GM12878 (cell line): ENCODE results near the gene LCORL. TPM values are rescaled to one million over a fixed set of nuclear protein-coding genes. Genes with fewer than 3 reads are reported as not detected.

Experiments used
- ATAC-seq: fragments of 200-7000 bp; cut with Tn5 transposase; 3 replicates; pipeline ENCODE4 v1.9.1; 2020; ENCODE audit warnings: mild to moderate bottlenecking, moderate library complexity
- BruUV-seq: library from RNA; stranded (reverse); fragments of 400-500 nt; replicated peaks from 2 replicates; lab custom pipeline; 2021; lab: Mats Ljungman, UMichigan
- CTCF ChIA-PET: fragments of 300-600 bp; sonication (Branson Sonifier 250); formaldehyde crosslinking; extraction: SDS; loops from one replicate; lab custom pipeline; 2021; ENCODE audit warnings: inconsistent platforms; lab: Yijun Ruan, JAX
- POLR2A ChIA-PET: fragments of 350-600 bp; formaldehyde crosslinking; extraction: SDS; loops from one replicate; lab custom pipeline; 2021; ENCODE audit warnings: inconsistent platforms; lab: Charles Lee
- RAD21 ChIA-PET: fragments of 300-600 bp; sonication (Branson Sonifier 250); formaldehyde crosslinking; loops from one replicate; lab custom pipeline; 2023; ENCODE audit warnings: antibody characterized with exemption; ENCODE audit not compliant: unreplicated experiment; lab: Charles Lee
- SMC1A ChIA-PET: fragments of 300-600 bp; sonication (Branson Sonifier 250); formaldehyde crosslinking; loops from one replicate; lab custom pipeline; 2023; ENCODE audit not compliant: unreplicated experiment, uncharacterized antibody; lab: Charles Lee
- DNase-seq: peaks from one replicate; pipeline ENCODE4 v3.0.0-alpha.2; 2011; ENCODE audit warnings: low read depth, low spot score
- FAIRE-seq: peaks from 3 replicates; lab custom pipeline; 2011; peaks lifted over from hg19 to GRCh38; lab: Jason Lieb, UNC
- H2AFZ ChIP-seq: 2 replicates; pipeline ENCODE4 v1.6.0; 2011; ENCODE audit warnings: low read depth, low read length, control low read depth; ENCODE audit not compliant: control insufficient read depth
- H3K27ac ChIP-seq: 2 replicates; pipeline ENCODE4 v1.5.1; 2011; ENCODE audit warnings: control low read depth; ENCODE audit not compliant: control insufficient read depth, insufficient read depth
- H3K27me3 ChIP-seq, 2 experiments: replicated peaks in 1 of 2; 2 replicates each; pipeline versions ENCODE4 v1.6.0 to v1.6.1; 2011; ENCODE audit warnings: low read length in 1 of 2; ENCODE audit not compliant: control insufficient read depth in 2 of 2, insufficient read depth in 2 of 2
- H3K36me3 ChIP-seq, 2 experiments: 2 replicates each; pipeline ENCODE4 v1.5.1; 2011; ENCODE audit warnings: low read length in 1 of 2; ENCODE audit not compliant: control insufficient read depth in 2 of 2, insufficient read depth in 2 of 2
- H3K4me1 ChIP-seq: 2 replicates; pipeline ENCODE4 v1.6.1; 2011; ENCODE audit warnings: mild to moderate bottlenecking, low read length, moderate library complexity, mixed read lengths; ENCODE audit not compliant: control insufficient read depth, insufficient read depth
- H3K4me2 ChIP-seq: 2 replicates; pipeline ENCODE4 v1.6.0; 2011; ENCODE audit warnings: control low read depth; ENCODE audit not compliant: control insufficient read depth, insufficient read depth
- H3K4me3 ChIP-seq: fragments of 200-600 bp; sonication (generic); 2 replicates; pipeline ENCODE4 v1.5.1; 2016
- H3K79me2 ChIP-seq: 2 replicates; pipeline ENCODE4 v1.6.0; 2011; ENCODE audit warnings: low read length; ENCODE audit not compliant: control insufficient read depth, insufficient read depth
- H3K9ac ChIP-seq: 2 replicates; pipeline ENCODE4 v1.8.0; 2011; ENCODE audit warnings: low read length, control low read depth, mixed read lengths; ENCODE audit not compliant: control insufficient read depth, insufficient read depth
- H3K9me3 ChIP-seq: replicated peaks from 3 replicates; pipeline ENCODE4 v1.5.1; 2011; ENCODE audit warnings: mild to moderate bottlenecking, low read length; ENCODE audit not compliant: control insufficient read depth, insufficient read depth
- H4K20me1 ChIP-seq: 2 replicates; pipeline ENCODE4 v1.6.0; 2011; ENCODE audit not compliant: control insufficient read depth, insufficient read depth
- BACH1 ChIP-seq: fragments of 450-650 bp; IDR thresholded peaks from 2 replicates; pipeline ENCODE4 v1.6.1; 2017; ENCODE audit warnings: mild to moderate bottlenecking, borderline replicate concordance
- BHLHE40 ChIP-seq, 2 experiments: fragments of 450-650 bp in 1 of 2; IDR thresholded peaks; 2 replicates each; pipeline ENCODE4 v1.6.1; 2011 to 2017; ENCODE audit warnings: low read depth in 2 of 2, borderline replicate concordance in 1 of 2, improper control_type of control experiment in 1 of 2, low read length in 1 of 2, mild to moderate bottlenecking in 1 of 2
- CBX3 ChIP-seq: fragments of 200-600 bp; sonication (generic); IDR thresholded peaks from 2 replicates; pipeline ENCODE4 v1.6.1; 2016; ENCODE audit warnings: low read depth, borderline replicate concordance
- CHD4 ChIP-seq: fragments of 200-600 bp; sonication (generic); IDR thresholded peaks from 2 replicates; pipeline ENCODE4 v1.6.1; 2016; ENCODE audit warnings: mild to moderate bottlenecking
- CREM ChIP-seq: IDR thresholded peaks from 2 replicates; pipeline ENCODE4 v1.6.1; 2014; ENCODE audit warnings: antibody characterized with exemption, low read depth
- ESRRA ChIP-seq: IDR thresholded peaks from 2 replicates; pipeline ENCODE4 v1.6.1; 2012; ENCODE audit warnings: mild to moderate bottlenecking, low read length, improper control_type of control experiment
- GATAD2B ChIP-seq: fragments of 450-650 bp; conservative IDR thresholded peaks from 2 replicates; pipeline ENCODE4 v1.6.1; 2017; ENCODE audit warnings: low read depth, mild to moderate bottlenecking, moderate library complexity
- KAT2A ChIP-seq: conservative IDR thresholded peaks from 2 replicates; pipeline ENCODE4 v1.6.1; 2011; ENCODE audit warnings: low read depth, low read length; ENCODE audit not compliant: control insufficient read depth
- MTA2 ChIP-seq: fragments of 450-650 bp; IDR thresholded peaks from 2 replicates; pipeline ENCODE4 v1.6.1; 2016; ENCODE audit warnings: low read depth, mild to moderate bottlenecking, moderate library complexity
- NFIC ChIP-seq: IDR thresholded peaks from 2 replicates; pipeline ENCODE4 v1.6.1; 2012; ENCODE audit warnings: low read depth, mild to moderate bottlenecking, inconsistent platforms, low read length, moderate library complexity
- NRF1 ChIP-seq: conservative IDR thresholded peaks from 2 replicates; pipeline ENCODE4 v1.6.1; 2011; ENCODE audit warnings: mild to moderate bottlenecking, low read depth, low read length, improper control_type of control experiment
- POLR2AphosphoS5 ChIP-seq: IDR thresholded peaks from 2 replicates; pipeline ENCODE4 v1.6.1; 2011; ENCODE audit warnings: mild to moderate bottlenecking, low read length, inconsistent platforms
- RFX5 ChIP-seq: IDR thresholded peaks from 2 replicates; pipeline ENCODE4 v1.6.1; 2011; ENCODE audit warnings: low read depth, low read length, improper control_type of control experiment
- SMARCA5 ChIP-seq: fragments of 450-650 bp; IDR thresholded peaks from 2 replicates; pipeline ENCODE4 v1.6.1; 2017; ENCODE audit warnings: mild to moderate bottlenecking
- SREBF1 ChIP-seq: IDR thresholded peaks from 2 replicates; pipeline ENCODE4 v1.6.1; 2012; ENCODE audit warnings: mild to moderate bottlenecking, low read length
- YBX1 ChIP-seq: fragments of 450-650 bp; IDR thresholded peaks from 2 replicates; pipeline ENCODE4 v1.6.1; 2016; ENCODE audit warnings: antibody characterized with exemption
- YY1 ChIP-seq: IDR thresholded peaks from 2 replicates; pipeline ENCODE4 v1.6.1; 2011; ENCODE audit warnings: low read depth, mild to moderate bottlenecking, low read length
- ZBED1 ChIP-seq: IDR thresholded peaks from 2 replicates; pipeline ENCODE4 v1.6.1; 2016; ENCODE audit warnings: borderline replicate concordance
- ZNF622 ChIP-seq: fragments of 450-650 bp; IDR thresholded peaks from 2 replicates; pipeline ENCODE4 v1.6.1; 2017; ENCODE audit warnings: mild to moderate bottlenecking, inconsistent platforms
- ZSCAN29 ChIP-seq: fragments of 450-650 bp; IDR thresholded peaks from 2 replicates; pipeline ENCODE4 v1.6.1; 2017; ENCODE audit warnings: mild to moderate bottlenecking, moderate library complexity
- WGBS: methylation state at CpG from one replicate; pipeline ENCODE4 v1.1.6; 2016; ENCODE audit warnings: low lambda C conversion rate; ENCODE audit not compliant: insufficient replicate concordance, insufficient coverage; ENCODE audit errors: missing lambda C conversion rate; 5-methylcytosine and 5-hydroxymethylcytosine counted together
- in situ Hi-C: fragments of 300-500 bp; cut with MboI; formaldehyde crosslinking; loops from 9 replicates; pipeline ENCODE4 v1.14.3; 2018; ENCODE audit warnings: mixed read lengths
- intact Hi-C: fragments of 100-400 bp; cut with micrococcal nuclease; formaldehyde crosslinking; loops from one replicate; pipeline ENCODE4 v1.14.2; 2022; ENCODE audit not compliant: unreplicated experiment
- polyA plus RNA-seq, 11 experiments: library from polyadenylated mRNA; depleted of rRNA in 4 of 11; unstranded in 6 of 11; stranded (reverse) in 5 of 11; fragments of >200 nt; fragmentation: Nextera tagmentation in 4 of 11; fragmentation: Illumina TruSeq in 1 of 11; extraction: Ambion mirVana in 4 of 11; extraction: Trizol in 1 of 11; gene quantifications; 1 replicate in 1 of 11; 2 replicates in 10 of 11; pipeline versions ENCODE4 v1.2.1 to v1.2.3, GENCODE V29; 2011 to 2016; ENCODE audit warnings: inconsistent platforms in 2 of 11, missing spikeins in 2 of 11, low read depth in 1 of 11
- total RNA-seq, 4 experiments: library from RNA; depleted of rRNA in 3 of 4; stranded (reverse); fragments of >200 nt in 3 of 4; fragmentation: Illumina TruSeq in 1 of 4; extraction: Trizol in 1 of 4; gene quantifications; 2 replicates each; pipeline versions ENCODE4 v1.2.1 to v1.2.3, GENCODE V29; 2013 to 2021
- TF ChIP-seq, protein P1 (sequence below): IDR thresholded peaks from 2 replicates; pipeline ENCODE4 v1.6.1; 2011; ENCODE audit warnings: low read depth, mild to moderate bottlenecking, low read length, moderate library complexity, borderline replicate concordance; ENCODE audit errors: extremely low read depth
- TF ChIP-seq, protein P2 (sequence below): IDR thresholded peaks from 2 replicates; pipeline ENCODE4 v1.6.1; 2011; ENCODE audit warnings: borderline replicate concordance, low read depth, mild to moderate bottlenecking, moderate library complexity, mixed read lengths, low read length; ENCODE audit not compliant: insufficient read depth; ENCODE audit errors: extremely low read length
- TF ChIP-seq, protein P3 (sequence below): IDR thresholded peaks from 2 replicates; pipeline ENCODE4 v1.6.1; 2012; ENCODE audit warnings: low read depth, low read length, improper control_type of control experiment
- TF ChIP-seq, protein P4 (sequence below): IDR thresholded peaks from 2 replicates; pipeline ENCODE4 v1.6.1; 2011; ENCODE audit warnings: low read depth, low read length, improper control_type of control experiment, borderline replicate concordance

The LCORL gene
- total and polyA plus RNA-seq, 10 of the 15 experiments (the other 5 are each of a cell fraction or from before 2014, with no cell fraction given) = 2.2 to 9.8 (median 5.9) TPM

DNA sequence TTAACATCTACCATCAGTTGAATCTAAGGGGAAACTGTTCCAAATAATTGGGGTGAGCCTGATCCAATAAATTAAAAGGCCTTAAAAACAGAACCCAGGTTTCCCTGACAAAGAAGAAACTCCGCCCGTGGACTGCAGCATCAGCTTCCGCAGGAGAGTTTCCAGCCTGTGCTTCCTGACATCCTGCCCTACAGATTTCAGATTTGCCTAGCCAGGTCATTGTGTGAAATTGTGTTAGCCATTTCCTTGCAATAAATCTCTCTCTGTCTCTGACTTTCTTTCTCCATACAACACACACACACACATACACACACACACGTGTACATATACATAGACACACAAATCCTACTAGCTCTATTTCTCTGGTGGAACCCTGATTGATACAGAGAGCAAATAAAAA is 48.3 kb upstream of the LCORL start (continued):
- TF ChIP-seq SREBF1 (no peak), BACH1 (no peak), BHLHE40 (IDR thresholded peaks at IDR 0.05; ENCODE audit: borderline replicate concordance in 1 of 2, low read depth in 2 of 2, low read length in 1 of 2) (no peak), NFIC (no peak), CHD4 (no peak), ZSCAN29 (no peak), CBX3 (no peak)

DNA sequence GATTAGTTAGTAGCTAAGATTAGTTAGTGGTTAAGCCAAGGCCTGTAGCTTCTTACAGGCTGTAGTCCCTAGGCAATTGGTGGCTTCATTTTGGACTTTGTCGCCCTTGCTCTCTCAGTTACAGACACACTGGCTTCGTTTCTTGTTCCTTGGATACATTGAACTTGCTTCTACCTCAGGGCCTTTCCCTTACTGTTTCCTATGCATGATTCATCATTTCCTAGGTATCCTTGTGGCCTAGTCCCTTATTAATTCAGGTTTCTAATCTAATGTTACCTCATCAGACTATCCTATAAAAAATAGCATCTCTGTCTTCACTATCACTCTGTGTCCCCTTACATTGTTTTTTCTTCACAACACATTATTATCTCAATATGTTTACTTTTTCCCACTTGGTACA is 45.5 kb upstream of the LCORL start:
- no peaks in the 10 kb centered on the region for H3K4me1 ChIP-seq
- ChIA-PET RAD21 (interaction anchor here (1.9 kb wide), 1 partner anchor 250 kb away, joined by 4 read pairs; no protein-coding TSS in a partner anchor), CTCF (no interaction called here), POLR2A (no interaction called here), SMC1A (no interaction called here)
- no peaks in the 10 kb centered on the region for H3K27me3 ChIP-seq
- in situ Hi-C loops = no loop called here
- H2AFZ ChIP-seq = no peak overlapping the region
- H3K4me3 ChIP-seq = no peak overlapping the region
- no peaks in the 10 kb centered on the region; the same call in 1 of the 3 replicates for H3K9me3 ChIP-seq
- no peak for DNase-seq
- no peaks in the 10 kb centered on the region for H4K20me1 ChIP-seq
- WGBS = 39% methylated on average over 2 of the region's 2 CpGs
- H3K4me2 ChIP-seq = no peak overlapping the region
- no peak for ATAC-seq
- no TSS peak for BruUV-seq
- H3K36me3 ChIP-seq = no peaks in the 10 kb centered on the region
- TF ChIP-seq, protein P1, sequence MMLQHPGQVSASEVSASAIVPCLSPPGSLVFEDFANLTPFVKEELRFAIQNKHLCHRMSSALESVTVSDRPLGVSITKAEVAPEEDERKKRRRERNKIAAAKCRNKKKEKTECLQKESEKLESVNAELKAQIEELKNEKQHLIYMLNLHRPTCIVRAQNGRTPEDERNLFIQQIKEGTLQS = no peak
- TF ChIP-seq, protein P2, sequence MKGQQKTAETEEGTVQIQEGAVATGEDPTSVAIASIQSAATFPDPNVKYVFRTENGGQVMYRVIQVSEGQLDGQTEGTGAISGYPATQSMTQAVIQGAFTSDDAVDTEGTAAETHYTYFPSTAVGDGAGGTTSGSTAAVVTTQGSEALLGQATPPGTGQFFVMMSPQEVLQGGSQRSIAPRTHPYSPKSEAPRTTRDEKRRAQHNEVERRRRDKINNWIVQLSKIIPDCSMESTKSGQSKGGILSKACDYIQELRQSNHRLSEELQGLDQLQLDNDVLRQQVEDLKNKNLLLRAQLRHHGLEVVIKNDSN = no peak
- no peak for TF ChIP-seq POLR2AphosphoS5
- no peak for TF ChIP-seq RFX5
- TF ChIP-seq KAT2A = no peak
- no peak for TF ChIP-seq ZBED1
- TF ChIP-seq CREM = no peak
- TF ChIP-seq YBX1 = no peak
- TF ChIP-seq, protein P3, sequence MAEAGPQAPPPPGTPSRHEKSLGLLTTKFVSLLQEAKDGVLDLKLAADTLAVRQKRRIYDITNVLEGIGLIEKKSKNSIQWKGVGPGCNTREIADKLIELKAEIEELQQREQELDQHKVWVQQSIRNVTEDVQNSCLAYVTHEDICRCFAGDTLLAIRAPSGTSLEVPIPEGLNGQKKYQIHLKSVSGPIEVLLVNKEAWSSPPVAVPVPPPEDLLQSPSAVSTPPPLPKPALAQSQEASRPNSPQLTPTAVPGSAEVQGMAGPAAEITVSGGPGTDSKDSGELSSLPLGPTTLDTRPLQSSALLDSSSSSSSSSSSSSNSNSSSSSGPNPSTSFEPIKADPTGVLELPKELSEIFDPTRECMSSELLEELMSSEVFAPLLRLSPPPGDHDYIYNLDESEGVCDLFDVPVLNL = no peak
- TF ChIP-seq SMARCA5 = no peak
- no peak for TF ChIP-seq ESRRA
- TF ChIP-seq ZNF622 = no peak
- TF ChIP-seq YY1 = no peak
- TF ChIP-seq NRF1 = no peak
- TF ChIP-seq GATAD2B = no peak
- TF ChIP-seq MTA2 = no peak
- TF ChIP-seq, protein P4, sequence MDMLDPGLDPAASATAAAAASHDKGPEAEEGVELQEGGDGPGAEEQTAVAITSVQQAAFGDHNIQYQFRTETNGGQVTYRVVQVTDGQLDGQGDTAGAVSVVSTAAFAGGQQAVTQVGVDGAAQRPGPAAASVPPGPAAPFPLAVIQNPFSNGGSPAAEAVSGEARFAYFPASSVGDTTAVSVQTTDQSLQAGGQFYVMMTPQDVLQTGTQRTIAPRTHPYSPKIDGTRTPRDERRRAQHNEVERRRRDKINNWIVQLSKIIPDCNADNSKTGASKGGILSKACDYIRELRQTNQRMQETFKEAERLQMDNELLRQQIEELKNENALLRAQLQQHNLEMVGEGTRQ = no peak
- H3K27ac ChIP-seq = no peak overlapping the region
- intact Hi-C loops = no loop called here
- no peaks in the 10 kb centered on the region for H3K79me2 ChIP-seq
- no peak overlapping the region for H3K9ac ChIP-seq
- FAIRE-seq = no peak
